Subcutaneous adipose tissue (tissue), 4 donors: ENCODE results near the gene AP3D1. TPM values are rescaled to one million over a fixed set of nuclear protein-coding genes. Genes with fewer than 3 reads are reported as not detected.

Experiments used
- CTCF ChIP-seq: fragments of 450-650 bp; IDR thresholded peaks from one replicate; pipeline ENCODE4 v1.5.1; 2016; ENCODE audit warnings: low read depth, mild to moderate bottlenecking, control low read depth, antibody characterized with exemption, moderate library complexity
- total RNA-seq, 4 donors: library from RNA; depleted of rRNA; stranded (reverse); fragments of >200 nt; gene quantifications; one replicate each; pipeline ENCODE4 v1.1.0, GENCODE V29; 2016

Gene AP3D1
- total RNA-seq, 4 donors from 2014 or later: 46.6 to 94.0 (median 57.5) TPM

GRCh38 chr19:2059422-2060201 is 91.8 kb downstream of the AP3D1 start:
- no peak for TF ChIP-seq CTCF

DNA sequence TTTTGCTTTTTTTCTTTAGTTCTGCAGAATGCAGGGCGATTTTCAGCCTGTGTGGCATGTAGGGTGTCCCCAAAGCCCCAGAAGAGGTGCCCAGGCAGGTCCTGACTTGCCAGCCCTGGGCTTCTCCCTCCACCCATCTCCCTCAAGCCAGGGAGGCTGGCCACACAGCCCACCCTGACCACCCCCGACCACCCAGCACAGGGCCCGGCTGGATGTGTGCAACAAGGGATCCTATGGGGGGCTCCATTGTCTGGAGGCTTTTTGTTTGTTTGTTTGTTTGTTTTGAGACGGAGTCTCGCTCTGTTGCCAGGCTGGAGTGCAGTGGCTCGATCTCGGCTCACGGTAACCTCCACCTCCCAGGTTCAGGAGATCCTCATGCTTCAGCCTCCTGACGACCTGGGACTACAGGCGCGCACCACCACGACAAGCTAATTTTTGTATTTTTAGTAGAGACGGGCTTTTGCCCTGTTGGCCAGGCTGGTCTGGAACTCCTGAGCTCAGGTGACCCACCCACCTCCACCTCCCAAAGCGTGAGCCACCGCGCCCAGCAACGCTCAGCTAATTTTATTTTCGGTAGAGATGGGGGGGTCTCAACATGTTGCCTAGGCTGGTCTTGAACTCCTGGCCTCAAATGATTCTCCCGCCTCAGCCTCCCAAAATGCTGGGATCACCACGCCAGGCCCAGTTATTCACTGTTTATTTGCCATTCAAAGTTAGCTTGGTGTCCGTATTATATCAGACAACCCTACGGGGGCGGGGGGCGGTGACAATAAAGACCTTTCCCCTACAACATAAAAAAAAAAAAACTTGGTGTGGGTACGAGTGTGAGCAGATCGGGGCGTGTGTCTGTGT is 92.6 kb downstream of the AP3D1 start:
- TF ChIP-seq CTCF: no peak

DNA sequence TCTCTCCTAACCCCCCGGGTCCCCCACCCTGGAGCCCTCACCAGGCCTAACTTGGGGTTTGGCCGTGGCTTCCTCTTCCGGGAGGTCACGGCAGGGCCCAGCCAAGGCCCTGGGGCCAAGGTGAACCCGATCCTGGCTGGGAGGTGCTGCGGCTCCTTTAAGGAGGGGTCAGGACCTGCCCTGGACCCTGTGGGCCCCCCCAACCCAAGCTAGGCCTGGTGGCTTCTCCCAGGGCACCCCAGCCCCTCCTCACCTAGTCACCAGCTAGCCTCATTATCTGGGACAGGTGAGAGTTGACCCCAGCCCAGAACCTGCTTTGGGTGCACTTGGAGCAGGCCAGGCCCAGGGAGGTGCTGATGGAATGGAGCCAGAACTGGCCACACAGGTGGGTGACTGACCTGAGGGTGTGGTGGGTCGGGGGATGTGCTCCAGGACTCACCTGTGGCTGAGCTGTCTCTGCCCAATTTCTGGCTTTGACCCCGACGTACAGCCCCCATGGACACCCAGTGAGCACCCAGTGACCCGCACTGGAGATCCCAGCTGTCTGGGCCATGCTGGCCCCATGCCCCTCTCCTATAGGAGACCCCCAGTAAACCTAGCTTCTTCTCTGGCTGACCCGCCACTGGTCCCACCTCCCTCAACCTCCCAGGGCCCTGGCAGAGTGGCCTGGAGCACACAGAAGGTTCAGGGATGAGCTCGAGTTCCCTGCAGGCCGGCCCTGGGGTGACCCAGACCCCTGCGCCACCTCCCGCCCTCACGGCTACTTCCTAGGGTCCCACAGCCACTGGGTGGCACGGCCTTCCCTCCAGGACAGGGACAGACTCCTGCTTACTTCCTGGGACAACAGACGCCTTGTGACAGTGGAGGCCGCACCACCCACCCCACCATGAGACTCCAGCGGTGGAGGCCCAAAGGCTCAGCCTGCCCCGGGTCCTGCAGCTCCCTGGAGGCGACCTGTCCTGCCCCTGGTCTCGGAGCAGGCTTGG is 93.6 kb downstream of the AP3D1 start:
- no peak for TF ChIP-seq CTCF

DNA sequence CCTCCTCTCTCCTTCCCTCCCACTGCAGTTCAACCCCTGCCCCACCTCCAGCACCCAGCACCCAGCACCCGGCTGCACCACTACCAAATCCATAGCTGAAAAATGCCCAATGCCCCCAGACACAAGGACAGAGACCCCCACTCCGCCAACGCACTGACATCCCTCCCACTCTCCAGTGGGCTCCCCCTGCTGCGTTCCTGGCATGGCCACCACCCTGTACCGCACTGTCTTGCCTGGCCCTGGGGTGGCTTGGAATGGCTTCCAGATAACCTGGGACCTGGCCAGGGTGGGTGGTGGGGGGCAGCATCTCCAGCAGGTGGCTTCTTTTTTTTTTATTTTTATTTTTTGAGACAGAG is 94.6 kb downstream of the AP3D1 start:
- no peak for TF ChIP-seq CTCF

GRCh38 chr19:2055931-2056836 is 95.2 kb downstream of the AP3D1 start:
- no peak for TF ChIP-seq CTCF

DNA sequence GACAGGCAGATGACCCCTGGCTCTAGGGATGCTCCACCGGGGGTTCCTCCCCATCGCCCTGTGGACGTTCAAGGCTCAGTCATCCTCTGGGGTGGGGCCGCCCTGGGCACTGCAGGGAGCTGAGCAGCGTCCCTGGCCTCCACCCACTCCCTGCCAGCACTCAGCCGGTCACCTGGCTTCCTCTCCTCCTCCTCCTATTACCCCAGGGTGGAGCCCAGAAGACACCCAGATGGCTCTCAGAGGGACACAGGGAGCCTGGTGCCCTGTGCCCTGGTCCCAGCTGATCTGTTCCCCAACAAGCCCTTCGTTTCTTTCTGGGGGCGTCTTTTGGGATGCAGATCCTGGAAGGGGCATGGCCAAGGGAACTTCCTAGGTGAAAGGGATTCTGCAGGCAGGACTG is 96.6 kb downstream of the AP3D1 start:
- TF ChIP-seq CTCF: no peak
